ENCODE results near the gene C16orf92. TPM values are rescaled to one million over a fixed set of nuclear protein-coding genes. Genes with fewer than 3 reads are reported as not detected.

Gene C16orf92
- total and polyA plus RNA-seq, 2 of the 13 experiments (the other 11 are each of a cell fraction or from before 2014, with no cell fraction given) = not detected

DNA sequence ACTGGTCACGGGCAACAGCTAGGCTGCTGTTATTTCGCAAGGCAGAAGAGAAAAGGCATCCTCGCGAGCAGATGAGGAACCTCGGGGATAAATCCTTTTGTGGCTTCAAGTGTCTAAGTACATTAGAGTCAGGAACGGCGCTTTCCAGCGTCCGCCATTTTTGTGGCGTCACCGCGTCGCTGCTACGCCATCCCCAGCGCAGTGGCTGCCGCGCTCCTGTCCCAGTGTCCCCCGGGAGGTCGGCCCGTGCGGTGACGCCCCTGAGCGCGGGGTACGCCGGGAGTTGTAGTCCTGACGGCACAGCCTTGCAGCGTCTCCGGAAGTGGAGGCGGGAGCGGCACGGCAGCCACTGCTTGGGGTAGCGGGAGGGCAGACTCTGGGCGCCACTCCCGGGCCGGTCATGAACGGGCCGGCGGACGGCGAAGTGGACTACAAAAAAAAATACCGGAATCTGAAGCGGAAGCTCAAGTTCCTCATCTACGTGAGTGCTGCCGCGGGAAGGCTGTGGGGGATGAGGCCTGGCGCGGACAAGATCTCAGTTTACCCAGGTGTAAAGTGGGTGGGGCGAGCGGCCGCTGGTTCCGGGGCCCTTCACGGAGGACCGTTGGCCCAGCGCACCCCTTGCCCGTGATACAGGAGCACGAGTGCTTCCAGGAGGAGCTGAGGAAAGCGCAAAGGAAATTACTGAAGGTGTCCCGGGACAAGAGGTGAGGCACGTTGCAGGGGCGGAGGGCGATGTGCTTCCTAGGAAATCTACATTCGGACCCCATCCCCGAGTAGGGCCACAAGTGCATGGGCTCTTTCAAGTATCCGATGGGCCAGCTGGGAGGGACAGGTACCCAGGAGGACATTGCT lies 26.9 kb upstream of the C16orf92 start, which contains the start of gene INO80E (continued):
- TF ChIP-seq, protein P1, sequence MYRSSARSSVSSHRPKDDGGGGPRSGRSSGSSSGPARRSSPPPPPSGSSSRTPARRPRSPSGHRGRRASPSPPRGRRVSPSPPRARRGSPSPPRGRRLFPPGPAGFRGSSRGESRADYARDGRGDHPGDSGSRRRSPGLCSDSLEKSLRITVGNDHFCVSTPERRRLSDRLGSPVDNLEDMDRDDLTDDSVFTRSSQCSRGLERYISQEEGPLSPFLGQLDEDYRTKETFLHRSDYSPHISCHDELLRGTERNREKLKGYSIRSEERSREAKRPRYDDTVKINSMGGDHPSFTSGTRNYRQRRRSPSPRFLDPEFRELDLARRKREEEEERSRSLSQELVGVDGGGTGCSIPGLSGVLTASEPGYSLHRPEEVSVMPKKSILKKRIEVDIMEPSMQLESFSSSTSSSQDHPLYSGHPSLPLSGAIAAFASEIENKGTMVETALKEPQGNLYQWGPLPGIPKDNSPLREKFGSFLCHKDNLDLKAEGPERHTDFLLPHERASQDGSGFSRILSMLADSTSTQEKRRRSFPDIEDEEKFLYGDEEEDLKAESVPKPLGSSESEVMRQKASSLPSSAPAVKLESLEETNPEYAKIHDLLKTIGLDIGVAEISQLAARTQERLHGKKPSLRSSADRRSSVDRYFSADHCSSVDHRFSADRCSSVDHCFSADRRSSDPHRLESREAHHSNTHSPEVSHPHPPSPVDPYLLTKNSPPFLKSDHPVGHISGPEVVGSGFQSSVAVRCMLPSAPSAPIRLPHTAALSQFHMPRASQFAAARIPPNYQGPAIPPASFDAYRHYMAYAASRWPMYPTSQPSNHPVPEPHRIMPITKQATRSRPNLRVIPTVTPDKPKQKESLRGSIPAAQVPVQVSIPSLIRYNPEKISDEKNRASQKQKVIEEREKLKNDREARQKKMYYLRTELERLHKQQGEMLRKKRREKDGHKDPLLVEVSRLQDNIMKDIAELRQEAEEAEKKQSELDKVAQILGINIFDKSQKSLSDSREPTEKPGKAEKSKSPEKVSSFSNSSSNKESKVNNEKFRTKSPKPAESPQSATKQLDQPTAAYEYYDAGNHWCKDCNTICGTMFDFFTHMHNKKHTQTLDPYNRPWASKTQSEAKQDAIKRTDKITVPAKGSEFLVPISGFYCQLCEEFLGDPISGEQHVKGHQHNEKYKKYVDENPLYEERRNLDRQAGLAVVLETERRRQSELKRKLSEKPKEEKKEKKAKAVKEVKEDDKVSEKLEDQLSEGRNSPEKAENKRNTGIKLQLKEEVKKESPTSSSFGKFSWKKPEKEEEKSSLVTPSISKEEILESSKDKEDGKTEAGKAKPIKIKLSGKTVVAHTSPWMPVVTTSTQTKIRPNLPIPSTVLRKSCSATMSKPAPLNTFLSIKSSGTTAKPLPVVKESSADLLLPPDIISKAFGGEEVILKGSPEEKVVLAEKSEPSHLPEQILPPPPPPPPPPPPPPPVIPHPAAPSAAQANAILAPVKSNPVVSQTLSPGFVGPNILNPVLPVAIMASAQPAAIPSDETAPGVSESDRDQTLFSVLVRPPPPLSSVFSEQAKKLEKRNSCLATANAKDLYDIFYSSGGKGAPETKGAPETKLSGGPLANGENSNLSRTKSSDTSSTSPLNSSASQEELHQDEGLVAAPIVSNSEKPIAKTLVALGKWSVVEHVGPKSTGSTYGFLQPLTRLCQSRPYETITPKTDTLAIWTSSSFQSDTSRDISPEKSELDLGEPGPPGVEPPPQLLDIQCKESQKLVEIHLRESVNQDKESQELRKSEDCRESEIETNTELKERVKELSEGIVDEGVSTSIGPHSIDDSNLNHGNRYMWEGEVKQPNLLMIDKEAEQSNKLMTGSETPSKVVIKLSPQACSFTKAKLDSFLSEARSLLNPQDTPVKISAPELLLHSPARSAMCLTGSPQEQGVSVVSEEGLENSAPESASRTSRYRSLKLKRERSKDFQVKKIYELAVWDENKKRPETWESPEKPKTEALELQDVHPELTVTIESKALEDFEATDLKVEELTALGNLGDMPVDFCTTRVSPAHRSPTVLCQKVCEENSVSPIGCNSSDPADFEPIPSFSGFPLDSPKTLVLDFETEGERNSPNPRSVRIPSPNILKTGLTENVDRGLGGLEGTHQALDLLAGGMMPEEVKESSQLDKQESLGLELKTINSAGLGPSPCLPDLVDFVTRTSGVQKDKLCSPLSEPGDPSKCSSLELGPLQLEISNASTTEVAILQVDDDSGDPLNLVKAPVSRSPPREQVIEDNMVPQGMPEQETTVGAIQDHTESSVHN (CRISPR knock-in tag; IDR thresholded peaks at IDR 0.05) = peak; percentile 62
- peak; percentile 86 for TF ChIP-seq ARNTL (CRISPR knock-in tag; IDR thresholded peaks at IDR 0.05)
- TF ChIP-seq, protein P2, sequence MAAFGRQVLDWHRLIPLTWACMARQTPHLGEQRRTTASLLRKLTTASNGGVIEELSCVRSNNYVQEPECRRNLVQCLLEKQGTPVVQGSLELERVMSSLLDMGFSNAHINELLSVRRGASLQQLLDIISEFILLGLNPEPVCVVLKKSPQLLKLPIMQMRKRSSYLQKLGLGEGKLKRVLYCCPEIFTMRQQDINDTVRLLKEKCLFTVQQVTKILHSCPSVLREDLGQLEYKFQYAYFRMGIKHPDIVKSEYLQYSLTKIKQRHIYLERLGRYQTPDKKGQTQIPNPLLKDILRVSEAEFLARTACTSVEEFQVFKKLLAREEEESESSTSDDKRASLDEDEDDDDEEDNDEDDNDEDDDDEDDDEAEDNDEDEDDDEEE (CRISPR knock-in tag; IDR thresholded peaks at IDR 0.05) = peak; percentile 51
- TF ChIP-seq ZSCAN30 (CRISPR knock-in tag; IDR thresholded peaks at IDR 0.05) = peak; percentile 95; the same call in 1 of the 2 replicates
- TF ChIP-seq, protein P3, sequence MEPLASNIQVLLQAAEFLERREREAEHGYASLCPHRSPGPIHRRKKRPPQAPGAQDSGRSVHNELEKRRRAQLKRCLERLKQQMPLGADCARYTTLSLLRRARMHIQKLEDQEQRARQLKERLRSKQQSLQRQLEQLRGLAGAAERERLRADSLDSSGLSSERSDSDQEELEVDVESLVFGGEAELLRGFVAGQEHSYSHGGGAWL (CRISPR knock-in tag; IDR thresholded peaks at IDR 0.05) = peak; percentile 94; the same call in 1 of the 2 replicates
- no peak for TF ChIP-seq HOXA7 (CRISPR knock-in tag; IDR thresholded peaks at IDR 0.05)
- peak; percentile 95 for TF ChIP-seq NR2C2 (CRISPR knock-in tag; IDR thresholded peaks at IDR 0.05; ENCODE audit: borderline replicate concordance)
- TF ChIP-seq, protein P4, sequence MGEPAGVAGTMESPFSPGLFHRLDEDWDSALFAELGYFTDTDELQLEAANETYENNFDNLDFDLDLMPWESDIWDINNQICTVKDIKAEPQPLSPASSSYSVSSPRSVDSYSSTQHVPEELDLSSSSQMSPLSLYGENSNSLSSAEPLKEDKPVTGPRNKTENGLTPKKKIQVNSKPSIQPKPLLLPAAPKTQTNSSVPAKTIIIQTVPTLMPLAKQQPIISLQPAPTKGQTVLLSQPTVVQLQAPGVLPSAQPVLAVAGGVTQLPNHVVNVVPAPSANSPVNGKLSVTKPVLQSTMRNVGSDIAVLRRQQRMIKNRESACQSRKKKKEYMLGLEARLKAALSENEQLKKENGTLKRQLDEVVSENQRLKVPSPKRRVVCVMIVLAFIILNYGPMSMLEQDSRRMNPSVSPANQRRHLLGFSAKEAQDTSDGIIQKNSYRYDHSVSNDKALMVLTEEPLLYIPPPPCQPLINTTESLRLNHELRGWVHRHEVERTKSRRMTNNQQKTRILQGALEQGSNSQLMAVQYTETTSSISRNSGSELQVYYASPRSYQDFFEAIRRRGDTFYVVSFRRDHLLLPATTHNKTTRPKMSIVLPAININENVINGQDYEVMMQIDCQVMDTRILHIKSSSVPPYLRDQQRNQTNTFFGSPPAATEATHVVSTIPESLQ (CRISPR knock-in tag; conservative IDR thresholded peaks at IDR 0.05) = no peak
- TF ChIP-seq, protein P5, sequence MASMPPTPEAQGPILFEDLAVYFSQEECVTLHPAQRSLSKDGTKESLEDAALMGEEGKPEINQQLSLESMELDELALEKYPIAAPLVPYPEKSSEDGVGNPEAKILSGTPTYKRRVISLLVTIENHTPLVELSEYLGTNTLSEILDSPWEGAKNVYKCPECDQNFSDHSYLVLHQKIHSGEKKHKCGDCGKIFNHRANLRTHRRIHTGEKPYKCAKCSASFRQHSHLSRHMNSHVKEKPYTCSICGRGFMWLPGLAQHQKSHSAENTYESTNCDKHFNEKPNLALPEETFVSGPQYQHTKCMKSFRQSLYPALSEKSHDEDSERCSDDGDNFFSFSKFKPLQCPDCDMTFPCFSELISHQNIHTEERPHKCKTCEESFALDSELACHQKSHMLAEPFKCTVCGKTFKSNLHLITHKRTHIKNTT (CRISPR knock-in tag; IDR thresholded peaks at IDR 0.05) = peak; percentile 81; the same call in 1 of the 2 replicates
- TF ChIP-seq ARNT2 (CRISPR knock-in tag; IDR thresholded peaks at IDR 0.05; ENCODE audit: low read depth) = no peak; the same call in 1 of the 2 replicates
- no peak for TF ChIP-seq ZNF343 (CRISPR knock-in tag; IDR thresholded peaks at IDR 0.05)
- TF ChIP-seq SOX13 (IDR thresholded peaks at IDR 0.05) = no peak
- TF ChIP-seq SOX13 (CRISPR knock-in tag; conservative IDR thresholded peaks at IDR 0.05 in 1 of 2, IDR thresholded peaks at IDR 0.05 in 1 of 2) = peak in 1 of 2 experiments; percentile 39; a peak in 1 of 4 replicates
- peak; percentile 95 for TF ChIP-seq ZNF337 (CRISPR knock-in tag; IDR thresholded peaks at IDR 0.05; ENCODE audit: borderline replicate concordance, low read depth)
